Naive thymus-derived CD8-positive, alpha-beta T cell (primary cell): ENCODE data around the gene PIM3. TPM values are rescaled to one million over a fixed set of nuclear protein-coding genes. Genes with fewer than 3 reads are reported as not detected.
"Not testable (repeated sequence)": the region's sequence is repeated elsewhere in the genome, so short reads cannot be mapped to it uniquely, and the experiment has no call there.

Experiments used
- ATAC-seq, 2 donors: fragments of 150-1000 bp; cut with Tn5 transposase in 1 of 2; sonication (Bioruptor Pico), chemical (Tn5 transposase) in 1 of 2; 1 replicate in 1 of 2; 2 replicates in 1 of 2; pipeline ENCODE4 v1.10.0; 2021; ENCODE audit warnings: mild to moderate bottlenecking in 2 of 2, moderate library complexity in 2 of 2
- POLR2A ChIA-PET: fragments of 350-600 bp; sonication (Branson Sonifier 250); formaldehyde crosslinking; loops from one replicate; lab custom pipeline; 2021; ENCODE audit warnings: antibody characterized with exemption; lab: Charles Lee
- DNase-seq, 10 donors: peaks; one replicate each; pipeline versions ENCODE4 v3.0.0 to v3.0.0-alpha.2; 2020 to 2022
- H3K27ac Mint-ChIP-seq, 10 donors: one replicate each; pipeline ENCODE4 v1.8.0; 2020 to 2022; ENCODE audit warnings: mild to moderate bottlenecking in 10 of 10, mixed read lengths in 10 of 10, moderate library complexity in 4 of 10, inconsistent platforms in 1 of 10
- H3K27me3 Mint-ChIP-seq, 5 donors: one replicate each; pipeline ENCODE4 v1.8.0; 2021 to 2022; ENCODE audit warnings: mixed read lengths in 5 of 5
- H3K36me3 Mint-ChIP-seq, 3 donors: one replicate each; pipeline ENCODE4 v1.8.0; 2020 to 2022; ENCODE audit warnings: mixed read lengths in 3 of 3, mild to moderate bottlenecking in 2 of 3, inconsistent platforms in 1 of 3
- H3K4me1 Mint-ChIP-seq, 4 donors: one replicate each; pipeline ENCODE4 v1.8.0; 2021 to 2022; ENCODE audit warnings: mixed read lengths in 4 of 4
- H3K4me3 Mint-ChIP-seq, 10 donors: one replicate each; pipeline ENCODE4 v1.8.0; 2020 to 2022; ENCODE audit warnings: mild to moderate bottlenecking in 10 of 10, mixed read lengths in 10 of 10, moderate library complexity in 6 of 10, inconsistent platforms in 1 of 10
- H3K9me3 Mint-ChIP-seq, 9 donors: one replicate each; pipeline ENCODE4 v1.8.0; 2020 to 2022; ENCODE audit warnings: mixed read lengths in 9 of 9, mild to moderate bottlenecking in 3 of 9, inconsistent platforms in 1 of 9, moderate library complexity in 1 of 9
- polyA plus RNA-seq, 3 donors: library from polyadenylated mRNA; unstranded; fragments of 300-500 nt; fragmentation: Illumina TruSeq; gene quantifications; one replicate each; pipeline ENCODE4 v1.2.3, GENCODE V29; 2021
- total RNA-seq, 8 experiments: library from RNA in 2 of 8; stranded (reverse) in 2 of 8; gene quantifications; one replicate each; pipeline ENCODE4 v1.2.3 and lab custom pipeline; 2021 to 2026

The PIM3 gene
- total and polyA plus RNA-seq, 5 experiments from 2014 or later, result 12.4 to 44.0 (median 26.0) TPM

GRCh38 chr22:49936973-49937757 is 23.4 kb upstream of the PIM3 start:
- Mint-ChIP-seq H3K27me3 (no peaks in the 10 kb centered on the region), H3K27ac (peak overlapping the region; percentile 60 to 94 (median 86)), H3K9me3 (peaks cover 0 to 5% (median 0%) of the 10 kb centered on the region in 9 donors), H3K36me3 (no peaks in the 10 kb centered on the region), H3K4me1 (peaks cover 0 to 21% (median 18%) of the 10 kb centered on the region in 4 donors), H3K4me3 (peak overlapping the region; percentile 55 to 87 (median 72))
- POLR2A ChIA-PET, result interaction anchor here (1.1 to 5.3 kb wide), 8 partner anchors 10 to 33 kb away, joined by 3 to 74 read pairs (median 9); partner anchors contain the start of gene PIM3
- no peak for ATAC-seq
- DNase-seq, result no peak

- Mint-ChIP-seq H3K9me3 (peaks cover 0 to 5% (median 0%) of the 10 kb centered on the region in 9 donors), H3K27ac (peak overlapping the region in 8 of 10 donors; percentile 18 to 80 (median 73)), H3K27me3 (no peaks in the 10 kb centered on the region), H3K4me1 (peaks cover 0 to 19% (median 15%) of the 10 kb centered on the region in 4 donors), H3K36me3 (no peaks in the 10 kb centered on the region), H3K4me3 (peak overlapping the region in 3 of 10 donors; percentile 30 to 72 (median 56))
- DNase-seq (no peak), ATAC-seq (no peak)
- POLR2A ChIA-PET, result interaction anchor here (1.6 to 5.3 kb wide), 6 partner anchors 9 to 29 kb away, joined by 4 to 74 read pairs (median 12); partner anchors contain the start of gene PIM3
Measured at GRCh38 chr22:49937758-49938564, 22.6 kb upstream of the PIM3 start.

GRCh38 chr22:49938565-49939136 is 21.9 kb upstream of the PIM3 start:
- Mint-ChIP-seq H3K4me3 (no peak overlapping the region), H3K27me3 (no peaks in the 10 kb centered on the region), H3K27ac (peak overlapping the region in 6 of 10 donors; percentile 8 to 59 (median 24)), H3K4me1 (peaks cover 0 to 14% (median 9%) of the 10 kb centered on the region in 4 donors), H3K9me3 (peaks cover 0 to 5% (median 0%) of the 10 kb centered on the region in 9 donors), H3K36me3 (no peaks in the 10 kb centered on the region)
- ATAC-seq, result no peak
- POLR2A ChIA-PET, result interaction anchor here (5.3 kb wide), 1 partner anchor 23 kb away, joined by 74 read pairs; the partner anchor contains the start of gene PIM3
- no peak for DNase-seq

GRCh38 chr22:49941507-49942316 is 18.9 kb upstream of the PIM3 start:
- Mint-ChIP-seq H3K4me1 (peaks cover 0 to 28% (median 17%) of the 10 kb centered on the region in 4 donors), H3K9me3 (peaks cover 0 to 5% (median 0%) of the 10 kb centered on the region in 9 donors), H3K4me3 (no peak overlapping the region), H3K36me3 (no peaks in the 10 kb centered on the region), H3K27ac (peak overlapping the region in 1 of 10 donors; percentile 37), H3K27me3 (no peaks in the 10 kb centered on the region)
- ATAC-seq (no peak), DNase-seq (no peak)
- POLR2A ChIA-PET, result no interaction called here

- Mint-ChIP-seq H3K27me3 (no peaks in the 10 kb centered on the region), H3K4me1 (peaks cover 0 to 21% (median 15%) of the 10 kb centered on the region in 4 donors), H3K9me3 (peaks cover 0 to 5% (median 0%) of the 10 kb centered on the region in 9 donors), H3K4me3 (no peak overlapping the region), H3K36me3 (no peaks in the 10 kb centered on the region), H3K27ac (peak overlapping the region in 3 of 10 donors; percentile 40 to 56 (median 46))
- POLR2A ChIA-PET, result interaction anchor here (1.3 to 1.7 kb wide), 2 partner anchors 9 to 10 kb away, joined by 4 to 5 read pairs; no protein-coding TSS in a partner anchor
- no peak for DNase-seq
- no peak for ATAC-seq
Measured at GRCh38 chr22:49942565-49943404, 17.8 kb upstream of the PIM3 start.

- peak overlapping the region in 6 of 10 donors; percentile 31 to 96 (median 43) for H3K27ac Mint-ChIP-seq
- H3K27me3 Mint-ChIP-seq, result no peaks in the 10 kb centered on the region
- no peak for DNase-seq
- H3K4me1 Mint-ChIP-seq, result peaks cover 0 to 21% (median 15%) of the 10 kb centered on the region in 4 donors
- no peak for ATAC-seq
- H3K9me3 Mint-ChIP-seq, result peaks cover 0 to 5% (median 0%) of the 10 kb centered on the region in 9 donors
- no peak overlapping the region for H3K4me3 Mint-ChIP-seq
- no peaks in the 10 kb centered on the region for H3K36me3 Mint-ChIP-seq
- POLR2A ChIA-PET, result interaction anchor here (1.0 to 1.7 kb wide), 3 partner anchors 9 to 18 kb away, joined by 3 to 5 read pairs (median 4); no protein-coding TSS in a partner anchor
Measured at GRCh38 chr22:49943405-49943765, 17.2 kb upstream of the PIM3 start.

GRCh38 chr22:49943771-49944398 is 16.7 kb upstream of the PIM3 start:
- peaks cover 0 to 5% (median 0%) of the 10 kb centered on the region in 9 donors for H3K9me3 Mint-ChIP-seq
- H3K27me3 Mint-ChIP-seq, result no peaks in the 10 kb centered on the region
- peaks cover 0 to 21% (median 15%) of the 10 kb centered on the region in 4 donors for H3K4me1 Mint-ChIP-seq
- POLR2A ChIA-PET, result interaction anchor here (0.8 to 1.7 kb wide), 5 partner anchors 8 to 19 kb away, joined by 3 to 5 read pairs (median 3); no protein-coding TSS in a partner anchor
- H3K36me3 Mint-ChIP-seq, result no peaks in the 10 kb centered on the region
- H3K4me3 Mint-ChIP-seq, result no peak overlapping the region
- no peak for DNase-seq
- ATAC-seq, result no peak
- H3K27ac Mint-ChIP-seq, result peak overlapping the region in 8 of 10 donors; percentile 31 to 96 (median 58)

GRCh38 chr22:49944399-49944891 is 16.1 kb upstream of the PIM3 start:
- POLR2A ChIA-PET, result interaction anchor here (0.8 to 1.7 kb wide), 4 partner anchors 11 to 19 kb away, joined by 3 to 5 read pairs (median 3); no protein-coding TSS in a partner anchor
- H3K9me3 Mint-ChIP-seq, result peaks cover 0 to 5% (median 0%) of the 10 kb centered on the region in 9 donors
- H3K4me1 Mint-ChIP-seq, result peaks cover 0 to 21% (median 15%) of the 10 kb centered on the region in 4 donors
- no peak overlapping the region for H3K4me3 Mint-ChIP-seq
- H3K36me3 Mint-ChIP-seq, result no peaks in the 10 kb centered on the region
- DNase-seq (no peak), ATAC-seq (peak; percentile 56 to 68)
- H3K27ac Mint-ChIP-seq, result peak overlapping the region in 7 of 10 donors; percentile 28 to 99 (median 65)
- no peaks in the 10 kb centered on the region for H3K27me3 Mint-ChIP-seq

GRCh38 chr22:49945042-49945794 is 15.4 kb upstream of the PIM3 start:
- Mint-ChIP-seq H3K4me3 (peak overlapping the region in 6 of 10 donors; percentile 38 to 75 (median 57)), H3K4me1 (peaks cover 0 to 21% (median 15%) of the 10 kb centered on the region in 4 donors), H3K27ac (peak overlapping the region; percentile 77 to 99 (median 94))
- POLR2A ChIA-PET, result interaction anchor here (0.8 to 3.2 kb wide), 4 partner anchors 10 to 21 kb away, joined by 3 to 15 read pairs (median 8); partner anchors contain the start of gene PIM3
- not testable (repeated sequence) for H3K27me3 Mint-ChIP-seq, H3K9me3 Mint-ChIP-seq, H3K36me3 Mint-ChIP-seq
- peak in 9 of 10 donors; percentile 43 to 83 (median 69) for DNase-seq
- ATAC-seq, result peak; percentile 27 to 53
